NCI-H2227 treated with DMSO at 0.1 percent for 48 hours (cell line): ENCODE results near the gene VAT1L.
A peak's percentile ranks its signal among the peaks of the same experiment; 100 is the strongest.

Source experiments
- DNase-seq: peaks from one replicate; lab custom pipeline; 2025; lab: John Stamatoyannopoulos, UW

Gene VAT1L

GRCh38 chr16:77834635-77835540, 46.5 kb downstream of the VAT1L start:
- DNase-seq, result no peak

GRCh38 chr16:77836801-77837200, 48.4 kb downstream of the VAT1L start:
- DNase-seq, result no peak

- DNase-seq, result no peak
Observed at GRCh38 chr16:77838597-77839255, 50.4 kb downstream of the VAT1L start.

- DNase-seq, result no peak
Observed at GRCh38 chr16:77840093-77840492, 51.7 kb downstream of the VAT1L start.

- DNase-seq, result no peak
Observed at GRCh38 chr16:77840673-77841501, 52.5 kb downstream of the VAT1L start.

GRCh38 chr16:77841502-77841763, 53.1 kb downstream of the VAT1L start:
- no peak for DNase-seq

GRCh38 chr16:77842468-77842867, 54.1 kb downstream of the VAT1L start:
- DNase-seq, result no peak

GRCh38 chr16:77843405-77843804, 55.0 kb downstream of the VAT1L start:
- no peak for DNase-seq

GRCh38 chr16:77844801-77845200, 56.4 kb downstream of the VAT1L start:
- no peak for DNase-seq

GRCh38 chr16:77849646-77850258, 61.4 kb downstream of the VAT1L start:
- no peak for DNase-seq

GRCh38 chr16:77850636-77851333, 62.4 kb downstream of the VAT1L start:
- no peak for DNase-seq

- peak; percentile 13 for DNase-seq
Observed at GRCh38 chr16:77853161-77853560, 64.8 kb downstream of the VAT1L start.

GRCh38 chr16:77856438-77857160, 68.2 kb downstream of the VAT1L start:
- DNase-seq, result no peak

- DNase-seq, result no peak
Observed at GRCh38 chr16:77858060-77858459, 69.7 kb downstream of the VAT1L start.

- DNase-seq, result no peak
Observed at GRCh38 chr16:77859493-77860232, 71.3 kb downstream of the VAT1L start.

- DNase-seq, result no peak
Observed at GRCh38 chr16:77860953-77861352, 72.6 kb downstream of the VAT1L start.

GRCh38 chr16:77863250-77863649, 74.9 kb downstream of the VAT1L start:
- no peak for DNase-seq

GRCh38 chr16:77866752-77867151, 78.4 kb downstream of the VAT1L start:
- no peak for DNase-seq

- DNase-seq, result no peak
Observed at GRCh38 chr16:77868052-77868451, 79.7 kb downstream of the VAT1L start.

GRCh38 chr16:77868478-77868877, 80.1 kb downstream of the VAT1L start:
- no peak for DNase-seq
